K562 (cell line): Measurements from ENCODE around the gene CAMK2B. TPM values are rescaled to one million over a fixed set of nuclear protein-coding genes. Genes with fewer than 3 reads are reported as not detected.

Source experiments
- ATAC-seq: fragments of 200-7000 bp; cut with Tn5 transposase; 3 replicates; pipeline ENCODE4 v1.9.1; 2020; ENCODE audit warnings: moderate library complexity
- BruUV-seq: library from RNA; stranded (reverse); fragments of 400-500 nt; replicated peaks from 2 replicates; lab custom pipeline; 2021; lab: Mats Ljungman, UMichigan
- CTCF ChIA-PET: fragments of 300-600 bp; formaldehyde crosslinking; extraction: SDS; loops from one replicate; lab custom pipeline; 2021; ENCODE audit warnings: low intra/inter-chr PET ratio; lab: Yijun Ruan, JAX
- POLR2A ChIA-PET: fragments of 300-600, 350-650 bp; sonication (Branson Sonifier 250); formaldehyde crosslinking; extraction: SDS; loops from one replicate; lab custom pipeline; 2021; ENCODE audit warnings: antibody characterized with exemption, inconsistent platforms; lab: Yijun Ruan, JAX
- DNase-seq, 4 experiments: peaks; one replicate each; pipeline versions ENCODE4 v3.0.0 to v3.0.0-alpha.2; 2011 to 2018; ENCODE audit warnings: low spot score in 3 of 4, mixed read lengths in 3 of 4; ENCODE audit errors: extremely low read depth in 1 of 4
- FAIRE-seq: peaks from 2 replicates; lab custom pipeline; 2011; peaks lifted over from hg19 to GRCh38; lab: Jason Lieb, UNC
- H2AFZ ChIP-seq: 2 replicates; pipeline ENCODE4 v1.6.0; 2011; ENCODE audit warnings: low read depth, low read length, control low read depth, inconsistent platforms
- H3K27ac ChIP-seq: fragments of 200-600 bp; 3 replicates; pipeline ENCODE4 v1.8.0; 2011; ENCODE audit warnings: low read depth, mild to moderate bottlenecking, control low read depth, inconsistent platforms, low read length, moderate library complexity, mixed read lengths; ENCODE audit errors: extremely low read depth
- H3K27me3 ChIP-seq, 2 experiments: fragments of 300-600 bp in 1 of 2; 2 replicates in 1 of 2; 3 replicates in 1 of 2; pipeline versions ENCODE4 v1.6.0 to v1.8.0; 2011; ENCODE audit warnings: inconsistent platforms in 2 of 2, low read length in 2 of 2, mild to moderate bottlenecking in 1 of 2, mixed read lengths in 1 of 2, moderate library complexity in 1 of 2; ENCODE audit not compliant: control insufficient read depth in 2 of 2, insufficient read depth in 2 of 2
- H3K36me3 ChIP-seq: fragments of 300-600 bp; 3 replicates; pipeline ENCODE4 v1.8.0; 2011; ENCODE audit warnings: mild to moderate bottlenecking, low read length, inconsistent platforms; ENCODE audit not compliant: control insufficient read depth, insufficient read depth
- H3K4me1 ChIP-seq, 2 experiments: fragments of 200-600 bp in 1 of 2; replicated peaks in 1 of 2; 2 replicates in 1 of 2; 3 replicates in 1 of 2; pipeline versions ENCODE4 v1.5.1 to v1.8.0; 2011; ENCODE audit warnings: inconsistent platforms in 2 of 2, low read length in 2 of 2, mild to moderate bottlenecking in 1 of 2, mixed read lengths in 1 of 2, moderate library complexity in 1 of 2; ENCODE audit not compliant: control insufficient read depth in 2 of 2, insufficient read depth in 2 of 2
- H3K4me2 ChIP-seq: 2 replicates; pipeline ENCODE4 v1.6.1; 2011; ENCODE audit warnings: low read length, control low read depth, inconsistent platforms, mixed read lengths; ENCODE audit not compliant: insufficient read depth
- H3K4me3 ChIP-seq: fragments of 200-600 bp; sonication (generic), shearing (Covaris generic); 2 replicates; pipeline ENCODE4 v1.5.1; 2016; ENCODE audit warnings: control low read depth, inconsistent platforms
- H3K79me2 ChIP-seq: fragments of 200-600 bp; 3 replicates; pipeline ENCODE4 v1.8.0; 2011; ENCODE audit warnings: low read length, inconsistent platforms; ENCODE audit not compliant: control insufficient read depth, insufficient read depth
- H3K9ac ChIP-seq, 2 experiments: 2 replicates each; pipeline versions ENCODE4 v1.6.0 to v1.6.1; 2011; ENCODE audit warnings: low read depth in 2 of 2, low read length in 2 of 2, control low read depth in 1 of 2, inconsistent platforms in 1 of 2, mild to moderate bottlenecking in 1 of 2, mixed read lengths in 1 of 2; ENCODE audit not compliant: insufficient read depth in 1 of 2
- H3K9me1 ChIP-seq: one replicate; pipeline ENCODE4 v1.6.0; 2011; ENCODE audit warnings: inconsistent platforms, mild to moderate bottlenecking, low read length, moderate library complexity; ENCODE audit not compliant: control insufficient read depth, insufficient read depth
- H3K9me3 ChIP-seq: replicated peaks from 2 replicates; pipeline ENCODE4 v1.5.1; 2011; ENCODE audit warnings: low read depth, low read length, inconsistent platforms; ENCODE audit not compliant: control insufficient read depth, insufficient read depth
- H4K20me1 ChIP-seq: replicated peaks from 2 replicates; pipeline ENCODE4 v1.6.1; 2011; ENCODE audit warnings: low read length, inconsistent platforms, mixed read lengths; ENCODE audit not compliant: control insufficient read depth, insufficient read depth
- SNIP1 ChIP-seq: fragments of 450-650 bp; IDR thresholded peaks from 2 replicates; pipeline ENCODE4 v1.7.1; 2017; ENCODE audit warnings: low read depth, mild to moderate bottlenecking
- SRSF1 ChIP-seq: fragments of 200-400 bp; formaldehyde crosslinking; IDR thresholded peaks from 2 replicates; pipeline ENCODE4 v1.6.1; 2017; ENCODE audit warnings: mild to moderate bottlenecking, low read depth, low read length, moderate library complexity
- SUPT5H ChIP-seq: fragments of 450-650 bp; IDR thresholded peaks from 2 replicates; pipeline ENCODE4 v1.6.1; 2016
- YBX1 ChIP-seq: fragments of 450-650 bp; IDR thresholded peaks from 2 replicates; pipeline ENCODE4 v1.7.1; 2016; ENCODE audit warnings: mild to moderate bottlenecking
- ZNF311 ChIP-seq: fragments of 250-450 bp; sonication (Bioruptor Pico); IDR thresholded peaks from 2 replicates; pipeline ENCODE4 v1.4.0; 2020; ENCODE audit warnings: mild to moderate bottlenecking, moderate library complexity
- ZNF586 ChIP-seq: fragments of 450-650 bp; formaldehyde crosslinking; conservative IDR thresholded peaks from 2 replicates; pipeline ENCODE4 v1.4.0; 2020; ENCODE audit warnings: mild to moderate bottlenecking, moderate library complexity
- ZNF695 ChIP-seq: fragments of 450-650 bp; formaldehyde crosslinking; IDR thresholded peaks from 2 replicates; pipeline ENCODE4 v1.4.0; 2020; ENCODE audit warnings: mild to moderate bottlenecking, moderate library complexity
- WGBS: fragments of 100-300 bp; shearing (Covaris generic); methylation state at CpG from one replicate; pipeline ENCODE4 v1.1.6; 2016; ENCODE audit warnings: low coverage, mixed read lengths; ENCODE audit not compliant: insufficient coverage; ENCODE audit errors: missing lambda C conversion rate; 5-methylcytosine and 5-hydroxymethylcytosine counted together
- in situ Hi-C: fragments of 300-500 bp; cut with MboI; formaldehyde crosslinking; loops from 4 replicates; pipeline ENCODE4 v1.15.0; 2018; ENCODE audit warnings: inconsistent platforms, mixed read lengths
- intact Hi-C: fragments of 100-400 bp; cut with micrococcal nuclease; formaldehyde crosslinking; loops from 2 replicates; pipeline ENCODE4 v1.14.2; 2022
- polyA plus RNA-seq, 8 experiments: library from polyadenylated mRNA; depleted of rRNA in 4 of 8; stranded (reverse) in 5 of 8; unstranded in 3 of 8; fragments of >200 nt; fragmentation: Nextera tagmentation in 2 of 8; fragmentation: Illumina TruSeq in 1 of 8; extraction: Ambion mirVana in 2 of 8; extraction: Trizol in 1 of 8; gene quantifications; 2 replicates each; pipeline versions ENCODE4 v1.2.1 to v1.2.3, GENCODE V29; 2011 to 2014; ENCODE audit warnings: inconsistent platforms in 1 of 8, missing spikeins in 1 of 8
- total RNA-seq, 7 experiments: library from RNA; depleted of rRNA in 6 of 7; stranded (reverse); fragments of >200 nt in 6 of 7; fragmentation: Illumina TruSeq in 2 of 7; extraction: Trizol in 2 of 7; gene quantifications; 2 replicates each; pipeline versions ENCODE4 v1.2.1 to v1.2.3, GENCODE V29; 2011 to 2021; ENCODE audit warnings: low replicate concordance in 1 of 7
- TF ChIP-seq, protein P1 (sequence below): fragments of 200-400 bp; formaldehyde crosslinking; IDR thresholded peaks from 2 replicates; pipeline ENCODE4 v1.6.1; 2017; ENCODE audit warnings: mild to moderate bottlenecking, low read depth, low read length, moderate library complexity
- TF ChIP-seq, protein P2 (sequence below): fragments of 450-650 bp; IDR thresholded peaks from 2 replicates; pipeline ENCODE4 v1.6.1; 2018; ENCODE audit not compliant: partially characterized antibody
- TF ChIP-seq, protein P3 (sequence below): fragments of 250-450 bp; sonication (Bioruptor Pico); IDR thresholded peaks from 2 replicates; pipeline ENCODE4 v1.4.0; 2020; ENCODE audit warnings: mild to moderate bottlenecking, moderate library complexity, borderline replicate concordance
- TF ChIP-seq, protein P4 (sequence below): IDR thresholded peaks from 2 replicates; pipeline ENCODE4 v1.6.1; 2012; ENCODE audit warnings: low read depth, low read length, improper control_type of control experiment, borderline replicate concordance

Gene CAMK2B
- total and polyA plus RNA-seq, 9 of the 15 experiments (the other 6 are each of a cell fraction or from before 2014, with no cell fraction given), result 0.04 to 0.09 (median 0.05) TPM; not detected in 4

DNA sequence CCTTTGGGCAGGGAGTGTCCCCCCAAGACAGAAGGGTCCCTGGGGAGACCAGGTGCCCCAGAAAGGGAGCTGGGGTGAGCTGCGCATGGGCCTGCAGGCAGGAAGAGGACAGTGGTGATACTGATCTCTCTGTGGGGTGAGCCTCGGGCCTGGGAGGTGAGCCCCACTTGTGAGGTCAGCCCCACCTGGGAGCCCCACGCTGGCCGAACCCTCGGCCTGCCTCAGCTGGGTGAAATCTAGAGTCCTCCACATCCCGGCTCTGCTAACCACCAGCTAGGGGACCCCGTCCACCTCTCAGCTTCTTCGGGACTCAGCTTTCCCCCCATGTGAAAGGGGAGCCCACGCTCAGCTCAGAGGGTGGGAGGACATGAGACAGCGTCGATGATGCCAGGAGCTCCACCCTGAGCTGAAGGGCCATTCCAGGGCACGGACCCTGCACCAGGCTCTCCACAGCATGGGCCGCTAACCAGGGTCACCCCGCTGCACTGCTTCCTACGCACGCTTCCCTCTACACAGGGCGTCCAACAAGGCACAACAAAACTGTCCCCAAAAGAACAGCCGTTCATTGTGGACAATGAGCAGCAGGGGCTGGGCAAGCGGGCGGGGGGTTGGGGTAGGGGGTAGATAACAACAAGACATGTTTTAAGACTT, 48.7 kb downstream of the CAMK2B start:
- ChIA-PET CTCF (no interaction called here), POLR2A (no interaction called here)
- in situ Hi-C loops, result no loop called here
- Histone ChIP-seq H3K9me3 (no peaks in the 10 kb centered on the region), H3K27me3 (peaks cover 45 to 89% of the 10 kb centered on the region in 2 experiments; a peak in 4 of 5 replicates), H3K36me3 (no peaks in the 10 kb centered on the region), H3K4me3 (no peak overlapping the region), H4K20me1 (no peaks in the 10 kb centered on the region; the same call in 1 of the 2 replicates), H3K27ac (no peak overlapping the region), H3K9me1 (no peaks in the 10 kb centered on the region), H3K4me1 (peaks cover 0 to 27% of the 10 kb centered on the region in 2 experiments; a peak in 4 of 5 replicates), H3K4me2 (no peak overlapping the region), H2AFZ (no peak overlapping the region), H3K79me2 (no peaks in the 10 kb centered on the region), H3K9ac (peak overlapping the region in 1 of 2 experiments; percentile 35; a peak in 1 of 4 replicates)
- intact Hi-C loops, result no loop called here
- no TSS peak for BruUV-seq
- 26% methylated on average over 15 of the region's 20 CpGs for WGBS
- DNase-seq, result no peak
- ATAC-seq, result no peak
- FAIRE-seq, result no peak
- TF ChIP-seq SUPT5H (no peak), ZNF311 (no peak), ZNF695 (no peak), SRSF1 (no peak), YBX1 (no peak), ZNF586 (CRISPR knock-in tag) (no peak), SNIP1 (no peak)
- TF ChIP-seq, protein P1, sequence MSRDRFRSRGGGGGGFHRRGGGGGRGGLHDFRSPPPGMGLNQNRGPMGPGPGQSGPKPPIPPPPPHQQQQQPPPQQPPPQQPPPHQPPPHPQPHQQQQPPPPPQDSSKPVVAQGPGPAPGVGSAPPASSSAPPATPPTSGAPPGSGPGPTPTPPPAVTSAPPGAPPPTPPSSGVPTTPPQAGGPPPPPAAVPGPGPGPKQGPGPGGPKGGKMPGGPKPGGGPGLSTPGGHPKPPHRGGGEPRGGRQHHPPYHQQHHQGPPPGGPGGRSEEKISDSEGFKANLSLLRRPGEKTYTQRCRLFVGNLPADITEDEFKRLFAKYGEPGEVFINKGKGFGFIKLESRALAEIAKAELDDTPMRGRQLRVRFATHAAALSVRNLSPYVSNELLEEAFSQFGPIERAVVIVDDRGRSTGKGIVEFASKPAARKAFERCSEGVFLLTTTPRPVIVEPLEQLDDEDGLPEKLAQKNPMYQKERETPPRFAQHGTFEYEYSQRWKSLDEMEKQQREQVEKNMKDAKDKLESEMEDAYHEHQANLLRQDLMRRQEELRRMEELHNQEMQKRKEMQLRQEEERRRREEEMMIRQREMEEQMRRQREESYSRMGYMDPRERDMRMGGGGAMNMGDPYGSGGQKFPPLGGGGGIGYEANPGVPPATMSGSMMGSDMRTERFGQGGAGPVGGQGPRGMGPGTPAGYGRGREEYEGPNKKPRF, result no peak
- TF ChIP-seq, protein P2, sequence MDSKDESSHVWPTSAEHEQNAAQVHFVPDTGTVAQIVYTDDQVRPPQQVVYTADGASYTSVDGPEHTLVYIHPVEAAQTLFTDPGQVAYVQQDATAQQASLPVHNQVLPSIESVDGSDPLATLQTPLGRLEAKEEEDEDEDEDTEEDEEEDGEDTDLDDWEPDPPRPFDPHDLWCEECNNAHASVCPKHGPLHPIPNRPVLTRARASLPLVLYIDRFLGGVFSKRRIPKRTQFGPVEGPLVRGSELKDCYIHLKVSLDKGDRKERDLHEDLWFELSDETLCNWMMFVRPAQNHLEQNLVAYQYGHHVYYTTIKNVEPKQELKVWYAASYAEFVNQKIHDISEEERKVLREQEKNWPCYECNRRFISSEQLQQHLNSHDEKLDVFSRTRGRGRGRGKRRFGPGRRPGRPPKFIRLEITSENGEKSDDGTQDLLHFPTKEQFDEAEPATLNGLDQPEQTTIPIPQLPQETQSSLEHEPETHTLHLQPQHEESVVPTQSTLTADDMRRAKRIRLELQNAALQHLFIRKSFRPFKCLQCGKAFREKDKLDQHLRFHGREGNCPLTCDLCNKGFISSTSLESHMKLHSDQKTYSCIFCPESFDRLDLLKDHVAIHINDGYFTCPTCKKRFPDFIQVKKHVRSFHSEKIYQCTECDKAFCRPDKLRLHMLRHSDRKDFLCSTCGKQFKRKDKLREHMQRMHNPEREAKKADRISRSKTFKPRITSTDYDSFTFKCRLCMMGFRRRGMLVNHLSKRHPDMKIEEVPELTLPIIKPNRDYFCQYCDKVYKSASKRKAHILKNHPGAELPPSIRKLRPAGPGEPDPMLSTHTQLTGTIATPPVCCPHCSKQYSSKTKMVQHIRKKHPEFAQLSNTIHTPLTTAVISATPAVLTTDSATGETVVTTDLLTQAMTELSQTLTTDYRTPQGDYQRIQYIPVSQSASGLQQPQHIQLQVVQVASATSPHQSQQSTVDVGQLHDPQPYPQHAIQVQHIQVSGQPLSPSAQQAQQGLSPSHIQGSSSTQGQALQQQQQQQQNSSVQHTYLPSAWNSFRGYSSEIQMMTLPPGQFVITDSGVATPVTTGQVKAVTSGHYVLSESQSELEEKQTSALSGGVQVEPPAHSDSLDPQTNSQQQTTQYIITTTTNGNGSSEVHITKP, result no peak
- TF ChIP-seq, protein P3, sequence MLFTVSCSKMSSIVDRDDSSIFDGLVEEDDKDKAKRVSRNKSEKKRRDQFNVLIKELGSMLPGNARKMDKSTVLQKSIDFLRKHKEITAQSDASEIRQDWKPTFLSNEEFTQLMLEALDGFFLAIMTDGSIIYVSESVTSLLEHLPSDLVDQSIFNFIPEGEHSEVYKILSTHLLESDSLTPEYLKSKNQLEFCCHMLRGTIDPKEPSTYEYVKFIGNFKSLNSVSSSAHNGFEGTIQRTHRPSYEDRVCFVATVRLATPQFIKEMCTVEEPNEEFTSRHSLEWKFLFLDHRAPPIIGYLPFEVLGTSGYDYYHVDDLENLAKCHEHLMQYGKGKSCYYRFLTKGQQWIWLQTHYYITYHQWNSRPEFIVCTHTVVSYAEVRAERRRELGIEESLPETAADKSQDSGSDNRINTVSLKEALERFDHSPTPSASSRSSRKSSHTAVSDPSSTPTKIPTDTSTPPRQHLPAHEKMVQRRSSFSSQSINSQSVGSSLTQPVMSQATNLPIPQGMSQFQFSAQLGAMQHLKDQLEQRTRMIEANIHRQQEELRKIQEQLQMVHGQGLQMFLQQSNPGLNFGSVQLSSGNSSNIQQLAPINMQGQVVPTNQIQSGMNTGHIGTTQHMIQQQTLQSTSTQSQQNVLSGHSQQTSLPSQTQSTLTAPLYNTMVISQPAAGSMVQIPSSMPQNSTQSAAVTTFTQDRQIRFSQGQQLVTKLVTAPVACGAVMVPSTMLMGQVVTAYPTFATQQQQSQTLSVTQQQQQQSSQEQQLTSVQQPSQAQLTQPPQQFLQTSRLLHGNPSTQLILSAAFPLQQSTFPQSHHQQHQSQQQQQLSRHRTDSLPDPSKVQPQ, result no peak
- TF ChIP-seq, protein P4, sequence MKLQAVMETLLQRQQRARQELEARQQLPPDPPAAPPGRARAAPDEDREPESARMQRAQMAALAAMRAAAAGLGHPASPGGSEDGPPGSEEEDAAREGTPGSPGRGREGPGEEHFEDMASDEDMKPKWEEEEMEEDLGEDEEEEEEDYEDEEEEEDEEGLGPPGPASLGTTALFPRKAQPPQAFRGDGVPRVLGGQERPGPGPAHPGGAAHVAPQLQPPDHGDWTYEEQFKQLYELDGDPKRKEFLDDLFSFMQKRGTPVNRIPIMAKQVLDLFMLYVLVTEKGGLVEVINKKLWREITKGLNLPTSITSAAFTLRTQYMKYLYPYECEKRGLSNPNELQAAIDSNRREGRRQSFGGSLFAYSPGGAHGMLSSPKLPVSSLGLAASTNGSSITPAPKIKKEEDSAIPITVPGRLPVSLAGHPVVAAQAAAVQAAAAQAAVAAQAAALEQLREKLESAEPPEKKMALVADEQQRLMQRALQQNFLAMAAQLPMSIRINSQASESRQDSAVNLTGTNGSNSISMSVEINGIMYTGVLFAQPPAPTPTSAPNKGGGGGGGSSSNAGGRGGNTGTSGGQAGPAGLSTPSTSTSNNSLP, result no peak
